ENCODE results near the gene HMCES. TPM values are rescaled to one million over a fixed set of nuclear protein-coding genes. Genes with fewer than 3 reads are reported as not detected.

The HMCES gene
- 29.0 and 32.4 TPM in 2 replicates for polyA plus RNA-seq (2012; rRNA removed)
- 33.5 and 34.7 TPM in 2 replicates for polyA plus RNA-seq (2012; cell fraction: cytosol; rRNA removed)
- 22.5 and 25.0 TPM in 2 replicates for polyA plus RNA-seq (2012; cell fraction: nucleus; rRNA removed)

- Histone ChIP-seq H3K4me2 (peak within 1 kb of the TSS; percentile 88), H3K36me3 (replicated peaks in 1 of 2; ENCODE audit: control insufficient read depth in 1 of 2, insufficient read depth in 2 of 2, low read length in 1 of 2) (peaks cover 18 to 41% of the 10 kb centered on the region in 2 experiments), H3K27me3 (ENCODE audit: insufficient read depth) (no peaks in the 10 kb centered on the region), H3K9ac (peak within 1 kb of the TSS; percentile 83), H3K4me1 (ENCODE audit: control insufficient read depth in 1 of 2, insufficient read depth in 2 of 2, low read depth in 1 of 2, low read length in 1 of 2) (peaks cover 11 to 14% of the 10 kb centered on the region in 2 experiments; a peak in 2 of 4 replicates), H2AFZ (ENCODE audit: low read depth) (peak within 1 kb of the TSS; percentile 85), H4K20me1 (ENCODE audit: insufficient read depth) (no peaks in the 10 kb centered on the region), H3K27ac (ENCODE audit: low read depth in 2 of 2, low read length in 1 of 2) (peak within 1 kb of the TSS; percentile 77 to 87), H3K4me3 (ENCODE audit: low read depth in 2 of 2, low read length in 1 of 2) (peak within 1 kb of the TSS; percentile 79 to 84), H3K79me2 (ENCODE audit: insufficient read depth) (peaks cover 35% of the 10 kb centered on the region), H3K9me3 (no peaks in the 10 kb centered on the region; the same call in 1 of the 2 replicates), H3K9me2 (no peaks in the 10 kb centered on the region), H3F3A (replicated peaks; ENCODE audit: insufficient read depth) (peaks cover 39% of the 10 kb centered on the region)
- peak; percentile 98 for DNase-seq
- 2% methylated on average over 28 of the region's 44 CpGs for WGBS (ENCODE audit: low lambda C conversion rate)
- ChIA-PET CTCF (interaction anchor here (0.8 to 2.6 kb wide), 4 partner anchors 27 to 308 kb away, joined by 3 to 9 read pairs (median 3); a partner anchor contains a TSS), POLR2A (interaction anchor here (0.7 to 2.5 kb wide), 2 partner anchors 36 to 75 kb away, joined by 3 to 25 read pairs; a partner anchor contains a TSS)
- TF ChIP-seq FOXM1 (IDR thresholded peaks at IDR 0.05; ENCODE audit: low read depth): no peak
- no peak for TF ChIP-seq RCOR1 (IDR thresholded peaks at IDR 0.05; ENCODE audit: low read length)
- no peak for TF ChIP-seq IRF3 (IDR thresholded peaks at IDR 0.05; ENCODE audit: low read depth, low read length)
- no peak for TF ChIP-seq ZBTB33 (IDR thresholded peaks at IDR 0.05; ENCODE audit: borderline replicate concordance, low read depth)
- TF ChIP-seq MAX (IDR thresholded peaks at IDR 0.05; ENCODE audit: low read depth): peak; percentile 66
- 0 out of 4 replicates have a peak, but pooled peaks of 1 of the 2 experiments have one; percentile 24 for TF ChIP-seq EP300 (IDR thresholded peaks at IDR 0.05; ENCODE audit: borderline replicate concordance in 1 of 2, low read depth in 1 of 2, low read length in 1 of 2)
- 0 out of 2 replicates have a peak, but pooled peaks have one; percentile 65 for TF ChIP-seq YY1 (IDR thresholded peaks at IDR 0.05; ENCODE audit: low read depth)
- no peak for TF ChIP-seq JUND (IDR thresholded peaks at IDR 0.05)
- no peak for TF ChIP-seq CHD2 (IDR thresholded peaks at IDR 0.05; ENCODE audit: low read length, partially characterized antibody)
- 0 out of 2 replicates have a peak, but pooled peaks have one; percentile 13 for TF ChIP-seq RXRA (IDR thresholded peaks at IDR 0.05; ENCODE audit: borderline replicate concordance, low read depth)
- no peak for TF ChIP-seq NRF1 (IDR thresholded peaks at IDR 0.05; ENCODE audit: low read depth, low read length)
- TF ChIP-seq PBX3 (IDR thresholded peaks at IDR 0.05): peak; percentile 31; the same call in 1 of the 2 replicates
- no peak; the same call in 1 of the 2 replicates for TF ChIP-seq ELF1 (IDR thresholded peaks at IDR 0.05)
- no peak for TF ChIP-seq TCF12 (IDR thresholded peaks at IDR 0.05)
- TF ChIP-seq SIN3A (IDR thresholded peaks at IDR 0.05; ENCODE audit: borderline replicate concordance, low read depth, low read length): no peak; the same call in 1 of the 2 replicates
- no peak for TF ChIP-seq USF1 (IDR thresholded peaks at IDR 0.05; ENCODE audit: borderline replicate concordance, low read depth)
- no peak for TF ChIP-seq REST (IDR thresholded peaks at IDR 0.05; ENCODE audit: low read depth, low read length)
- TF ChIP-seq NFIC (IDR thresholded peaks at IDR 0.05; ENCODE audit: borderline replicate concordance): no peak
- peak; percentile 81 for TF ChIP-seq MXI1 (IDR thresholded peaks at IDR 0.05; ENCODE audit: low read depth, low read length)
- TF ChIP-seq GATA2 (CRISPR knock-in tag; IDR thresholded peaks at IDR 0.05): no peak
- no peak for TF ChIP-seq MEF2A (IDR thresholded peaks at IDR 0.05; ENCODE audit: borderline replicate concordance, low read depth)
- peak; percentile 57; the same call in 1 of the 2 replicates for TF ChIP-seq TAF1 (IDR thresholded peaks at IDR 0.05; ENCODE audit: borderline replicate concordance, low read depth, low read length)
- TF ChIP-seq EZH2phosphoT487 (IDR thresholded peaks at IDR 0.05; ENCODE audit: borderline replicate concordance, low read depth): no peak
- TF ChIP-seq RAD21 (IDR thresholded peaks at IDR 0.05; ENCODE audit: low read length): no peak
- TF ChIP-seq POLR2AphosphoS5 (IDR thresholded peaks at IDR 0.05; ENCODE audit: low read depth, low read length): peak; percentile 73
These were observed at the start of gene HMCES for GRCh38 chr3:129278439-129278965. Gene HMCES, plus strand, starts transcription at chr3:129278870. Its CDS starts 863 bp downstream, at chr3:129279733.
